ENCODE data around the gene R3HDM2. TPM values are rescaled to one million over a fixed set of nuclear protein-coding genes. Genes with fewer than 3 reads are reported as not detected.
A peak's percentile ranks its signal among the peaks of the same experiment; 100 is the strongest.
"Not testable (repeated sequence)": the region's sequence is repeated elsewhere in the genome, so short reads cannot be mapped to it uniquely, and the experiment has no call there.

Gene R3HDM2
- total RNA-seq, 2 donors from 2014 or later: 82.7 to 116 TPM

- H3K27me3 ChIP-seq (ENCODE audit: control insufficient read depth, insufficient read depth, low read length, poor library complexity, severe bottlenecking): no peaks in the 10 kb centered on the region
- no peak overlapping the region for H3K4me3 ChIP-seq (ENCODE audit: low read length)
- no peak for TF ChIP-seq CTCF (conservative IDR thresholded peaks at IDR 0.05)
- H3K4me1 ChIP-seq (ENCODE audit: control insufficient read depth, insufficient read depth, low read length): no peaks in the 10 kb centered on the region
- 93 to 94% methylated on average over 9 to 15 of the region's 15 CpGs for WGBS, 2 experiments (ENCODE audit: insufficient coverage in 1 of 2, insufficient read length in 1 of 2)
- Mint-ChIP-seq H3K4me3 (no peak overlapping the region), H3K4me1 (peaks cover 12% of the 10 kb centered on the region), H3K27ac (no peak overlapping the region), H3K9me3 (no peaks in the 10 kb centered on the region), H3K27me3 (ENCODE audit: insufficient read depth) (no peaks in the 10 kb centered on the region), H3K36me3 (ENCODE audit: low read depth) (peaks cover 62% of the 10 kb centered on the region)
- no peak overlapping the region for H3K9ac ChIP-seq (ENCODE audit: extremely low read depth, low read length, poor library complexity, severe bottlenecking)
- DNase-seq: no peak
- peaks cover 40% of the 10 kb centered on the region for H3K36me3 ChIP-seq (ENCODE audit: control insufficient read depth, insufficient read depth, low read length)
- H3K9me3 ChIP-seq (ENCODE audit: control insufficient read depth, low read length): no peaks in the 10 kb centered on the region
- H3K27ac ChIP-seq (ENCODE audit: low read depth, low read length): no peak overlapping the region
Measured at GRCh38 chr12:57278465-57279381, 152.1 kb downstream of the R3HDM2 start.

DNA sequence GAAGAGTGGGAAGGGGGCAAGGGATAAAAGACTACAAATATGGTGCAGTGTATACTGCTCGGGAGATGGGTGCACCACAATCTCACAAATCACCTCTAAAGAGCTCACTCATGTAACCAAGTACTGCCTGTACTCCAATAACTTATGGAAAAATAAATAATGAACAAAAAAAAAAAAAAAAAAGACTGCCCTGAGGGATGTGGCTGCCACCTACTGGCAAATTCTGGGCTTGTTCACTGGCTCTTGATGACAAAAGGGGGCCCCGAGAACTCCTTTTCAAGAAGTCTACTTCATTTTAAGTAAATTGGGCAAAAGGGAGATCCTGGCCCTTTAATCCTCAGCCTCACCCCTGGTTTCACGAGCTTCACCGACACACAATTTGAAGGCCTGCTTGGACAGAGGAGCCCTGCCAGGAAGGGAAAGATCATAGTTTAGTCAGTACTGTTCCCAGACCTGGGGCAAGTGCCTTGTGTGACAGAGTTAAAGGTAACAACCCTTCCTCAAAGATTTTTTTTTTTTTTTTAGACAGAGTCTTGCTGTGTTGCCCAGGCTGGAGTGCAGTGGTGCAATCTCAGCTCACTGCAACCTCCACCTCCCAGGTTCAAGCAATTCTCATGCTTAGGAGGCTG lies 153.8 kb downstream of the R3HDM2 start:
- peaks cover 55% of the 10 kb centered on the region for H3K36me3 Mint-ChIP-seq (ENCODE audit: low read depth)
- H3K9me3 ChIP-seq (ENCODE audit: control insufficient read depth, low read length): no peaks in the 10 kb centered on the region
- H3K4me1 ChIP-seq (ENCODE audit: control insufficient read depth, insufficient read depth, low read length): peaks cover 9% of the 10 kb centered on the region
- H3K27ac Mint-ChIP-seq: peak overlapping the region; percentile 84
- H3K4me3 Mint-ChIP-seq: no peak overlapping the region
- no peaks in the 10 kb centered on the region for H3K27me3 ChIP-seq (ENCODE audit: control insufficient read depth, insufficient read depth, low read length, poor library complexity, severe bottlenecking)
- no peaks in the 10 kb centered on the region for H3K27me3 Mint-ChIP-seq (ENCODE audit: insufficient read depth)
- H3K36me3 ChIP-seq (ENCODE audit: control insufficient read depth, insufficient read depth, low read length): peaks cover 34% of the 10 kb centered on the region
- WGBS, 2 experiments (ENCODE audit: insufficient coverage in 1 of 2, insufficient read length in 1 of 2): 87 to 89% methylated on average over 3 to 4 of the region's 4 CpGs
- no peak overlapping the region for H3K4me3 ChIP-seq (ENCODE audit: low read length)
- no peak overlapping the region for H3K27ac ChIP-seq (ENCODE audit: low read depth, low read length)
- no peak overlapping the region for H3K9ac ChIP-seq (ENCODE audit: extremely low read depth, low read length, poor library complexity, severe bottlenecking)
- DNase-seq: peak; percentile 87
- peaks cover 28% of the 10 kb centered on the region for H3K4me1 Mint-ChIP-seq
- TF ChIP-seq CTCF (conservative IDR thresholded peaks at IDR 0.05): peak; percentile 75
- no peaks in the 10 kb centered on the region for H3K9me3 Mint-ChIP-seq

DNA sequence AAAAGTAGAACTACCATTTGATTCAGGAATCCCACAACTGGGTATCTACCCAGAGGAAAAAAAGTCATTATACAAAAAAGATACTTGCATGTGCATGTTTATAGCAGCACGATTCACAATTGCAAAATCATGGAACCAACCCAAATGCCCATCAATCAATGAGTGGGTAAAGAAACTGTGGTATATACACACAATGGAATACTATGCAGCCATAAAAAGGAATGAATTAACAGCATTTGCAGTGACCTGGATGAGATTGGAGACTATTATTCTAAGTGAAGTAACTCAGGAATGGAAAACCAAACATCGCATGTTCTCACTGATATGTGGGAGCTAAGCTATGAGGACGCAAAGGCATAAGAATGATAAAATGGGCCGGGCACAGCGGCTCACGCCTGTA lies 154.6 kb downstream of the R3HDM2 start:
- 90 to 95% methylated on average over 5 of the region's 6 CpGs for WGBS, 2 experiments (ENCODE audit: insufficient coverage in 1 of 2, insufficient read length in 1 of 2)
- peaks cover 33% of the 10 kb centered on the region for H3K4me1 Mint-ChIP-seq
- not testable (repeated sequence) for H3K9ac ChIP-seq (ENCODE audit: extremely low read depth, low read length, poor library complexity, severe bottlenecking); DNase-seq; H3K27ac ChIP-seq (ENCODE audit: low read depth, low read length); H3K4me3 Mint-ChIP-seq; H3K4me1 ChIP-seq (ENCODE audit: control insufficient read depth, insufficient read depth, low read length); H3K27me3 ChIP-seq (ENCODE audit: control insufficient read depth, insufficient read depth, low read length, poor library complexity, severe bottlenecking); H3K27me3 Mint-ChIP-seq (ENCODE audit: insufficient read depth); H3K27ac Mint-ChIP-seq; H3K4me3 ChIP-seq (ENCODE audit: low read length); H3K9me3 Mint-ChIP-seq; H3K9me3 ChIP-seq (ENCODE audit: control insufficient read depth, low read length)
- H3K36me3 Mint-ChIP-seq (ENCODE audit: low read depth): peaks cover 53% of the 10 kb centered on the region
- H3K36me3 ChIP-seq (ENCODE audit: control insufficient read depth, insufficient read depth, low read length): peaks cover 26% of the 10 kb centered on the region
